ENCODE results near the gene TBC1D32. TPM values are rescaled to one million over a fixed set of nuclear protein-coding genes. Genes with fewer than 3 reads are reported as not detected.

TBC1D32 gene, protein sequence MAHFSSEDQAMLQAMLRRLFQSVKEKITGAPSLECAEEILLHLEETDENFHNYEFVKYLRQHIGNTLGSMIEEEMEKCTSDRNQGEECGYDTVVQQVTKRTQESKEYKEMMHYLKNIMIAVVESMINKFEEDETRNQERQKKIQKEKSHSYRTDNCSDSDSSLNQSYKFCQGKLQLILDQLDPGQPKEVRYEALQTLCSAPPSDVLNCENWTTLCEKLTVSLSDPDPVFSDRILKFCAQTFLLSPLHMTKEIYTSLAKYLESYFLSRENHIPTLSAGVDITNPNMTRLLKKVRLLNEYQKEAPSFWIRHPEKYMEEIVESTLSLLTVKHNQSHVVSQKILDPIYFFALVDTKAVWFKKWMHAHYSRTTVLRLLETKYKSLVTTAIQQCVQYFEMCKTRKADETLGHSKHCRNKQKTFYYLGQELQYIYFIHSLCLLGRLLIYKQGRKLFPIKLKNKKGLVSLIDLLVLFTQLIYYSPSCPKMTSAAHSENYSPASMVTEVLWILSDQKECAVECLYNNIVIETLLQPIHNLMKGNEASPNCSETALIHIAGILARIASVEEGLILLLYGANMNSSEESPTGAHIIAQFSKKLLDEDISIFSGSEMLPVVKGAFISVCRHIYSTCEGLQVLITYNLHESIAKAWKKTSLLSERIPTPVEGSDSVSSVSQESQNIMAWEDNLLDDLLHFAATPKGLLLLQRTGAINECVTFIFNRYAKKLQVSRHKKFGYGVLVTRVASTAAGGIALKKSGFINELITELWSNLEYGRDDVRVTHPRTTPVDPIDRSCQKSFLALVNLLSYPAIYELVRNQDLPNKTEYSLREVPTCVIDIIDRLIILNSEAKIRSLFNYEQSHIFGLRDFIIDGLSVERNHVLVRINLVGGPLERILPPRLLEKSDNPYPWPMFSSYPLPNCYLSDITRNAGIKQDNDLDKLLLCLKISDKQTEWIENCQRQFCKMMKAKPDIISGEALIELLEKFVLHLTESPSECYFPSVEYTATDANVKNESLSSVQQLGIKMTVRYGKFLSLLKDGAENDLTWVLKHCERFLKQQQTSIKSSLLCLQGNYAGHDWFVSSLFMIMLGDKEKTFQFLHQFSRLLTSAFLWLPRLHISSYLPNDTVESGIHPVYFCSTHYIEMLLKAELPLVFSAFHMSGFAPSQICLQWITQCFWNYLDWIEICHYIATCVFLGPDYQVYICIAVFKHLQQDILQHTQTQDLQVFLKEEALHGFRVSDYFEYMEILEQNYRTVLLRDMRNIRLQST
- 4.2 and 6.3 TPM in 2 replicates for total RNA-seq

DNA sequence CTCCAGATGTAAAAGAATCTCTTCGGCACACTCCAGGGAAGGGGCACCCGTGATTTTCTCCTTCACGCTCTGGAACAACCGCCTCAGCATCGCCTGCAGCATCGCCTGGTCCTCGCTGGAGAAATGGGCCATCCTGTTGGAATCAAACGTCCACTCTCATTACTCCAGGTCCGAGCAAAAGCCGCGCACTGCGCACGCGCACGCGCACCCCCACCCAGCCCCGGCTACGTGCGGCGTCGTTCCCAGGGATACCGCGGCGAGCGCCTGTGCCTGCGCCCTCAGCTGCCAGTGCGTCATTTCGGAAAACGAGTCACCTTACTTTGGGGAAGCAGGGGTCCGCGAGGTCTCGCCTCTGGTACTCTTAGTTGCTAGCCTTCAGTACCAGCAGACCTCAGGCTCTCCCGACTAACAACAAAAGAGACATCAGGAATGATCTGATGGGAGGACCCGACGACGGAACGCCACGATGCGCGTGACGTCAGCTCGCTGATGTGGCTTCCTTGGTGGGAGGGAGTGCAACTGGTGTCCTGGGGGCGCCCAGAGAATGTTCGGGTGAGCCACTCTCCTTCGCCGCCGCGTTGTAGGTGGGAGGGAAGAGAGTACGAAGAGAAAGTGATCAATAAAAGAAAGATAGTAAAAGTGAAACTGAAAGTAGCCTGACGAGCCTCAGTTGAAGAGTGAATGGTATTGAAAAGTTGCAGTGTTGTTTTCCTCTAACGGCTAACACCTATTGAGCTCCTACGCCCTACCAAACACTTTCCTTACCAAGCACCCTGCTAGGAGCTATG, at the start of gene TBC1D32:
Gene TBC1D32, minus strand, starts transcription at position 182 of the 788 bp plus-strand sequence. Its CDS starts 50 bp downstream, at position 132.

Other genes with a start within 250 kb of the TBC1D32 start
- 251 and 435 TPM in 2 replicates for gene GJA1, start 101.2 kb upstream of the TBC1D32 start, total RNA-seq

All from endothelial cell of coronary artery (primary cell).